Measurements from ENCODE around the gene TNFRSF9. TPM values are rescaled to one million over a fixed set of nuclear protein-coding genes. Genes with fewer than 3 reads are reported as not detected.

Gene TNFRSF9
- total RNA-seq, 4 donors from 2014 or later, result 0.48 TPM; not detected in 3

DNA sequence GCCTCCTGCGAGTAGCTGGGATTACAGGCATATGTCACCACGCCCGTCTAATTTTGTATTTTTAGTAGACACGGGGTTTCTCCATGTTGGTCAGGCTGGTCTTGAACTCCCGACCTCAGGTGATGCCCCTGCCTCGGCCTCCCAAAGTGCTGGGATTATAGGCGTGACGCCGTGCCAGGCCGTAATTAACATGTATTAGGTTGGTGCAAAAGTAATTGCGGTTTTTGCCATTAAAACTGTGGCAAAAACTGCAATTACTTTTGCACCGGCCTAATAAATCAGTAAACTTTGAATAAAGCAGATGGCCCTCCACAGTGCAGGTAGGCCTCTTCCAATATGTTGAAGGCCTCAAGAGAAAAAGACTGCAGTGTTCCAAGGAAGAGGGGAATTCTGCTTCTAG is 35.4 kb downstream of the TNFRSF9 start:
- WGBS, 2 donors (ENCODE audit: low coverage in 1 of 2), result 76 to 100% methylated on average over 1 to 12 of the region's 12 CpGs
- in situ Hi-C loops (cut with MboI; ENCODE audit: low pct_ligation_motif_present in 1 of 4, low pct_unique_long_range_greater_than_20kb in 1 of 4, low sequenced_read_pairs in 3 of 4) (loop anchor here in 3 of 4 donors (10.0 to 25.0 kb wide), 3 partner anchors 230 to 243 kb away; no protein-coding TSS in a partner anchor), intact Hi-C loops (cut with DNase I; ENCODE audit: low total_unique reads) (no loop called here)
- Histone ChIP-seq H3K36me3 (no peaks in the 10 kb centered on the region), H3K4me3 (no peak overlapping the region), H3K9me3 (no peaks in the 10 kb centered on the region), H3K27ac (no peak overlapping the region), H3K27me3 (no peaks in the 10 kb centered on the region), H3K4me1 (peaks cover 0 to 5% (median 3%) of the 10 kb centered on the region in 4 donors)
- no peak for TF ChIP-seq EP300 (IDR thresholded peaks at IDR 0.05; ENCODE audit: low read depth)
- TF ChIP-seq POLR2AphosphoS5 (IDR thresholded peaks at IDR 0.05), result no peak
- TF ChIP-seq, protein P1, sequence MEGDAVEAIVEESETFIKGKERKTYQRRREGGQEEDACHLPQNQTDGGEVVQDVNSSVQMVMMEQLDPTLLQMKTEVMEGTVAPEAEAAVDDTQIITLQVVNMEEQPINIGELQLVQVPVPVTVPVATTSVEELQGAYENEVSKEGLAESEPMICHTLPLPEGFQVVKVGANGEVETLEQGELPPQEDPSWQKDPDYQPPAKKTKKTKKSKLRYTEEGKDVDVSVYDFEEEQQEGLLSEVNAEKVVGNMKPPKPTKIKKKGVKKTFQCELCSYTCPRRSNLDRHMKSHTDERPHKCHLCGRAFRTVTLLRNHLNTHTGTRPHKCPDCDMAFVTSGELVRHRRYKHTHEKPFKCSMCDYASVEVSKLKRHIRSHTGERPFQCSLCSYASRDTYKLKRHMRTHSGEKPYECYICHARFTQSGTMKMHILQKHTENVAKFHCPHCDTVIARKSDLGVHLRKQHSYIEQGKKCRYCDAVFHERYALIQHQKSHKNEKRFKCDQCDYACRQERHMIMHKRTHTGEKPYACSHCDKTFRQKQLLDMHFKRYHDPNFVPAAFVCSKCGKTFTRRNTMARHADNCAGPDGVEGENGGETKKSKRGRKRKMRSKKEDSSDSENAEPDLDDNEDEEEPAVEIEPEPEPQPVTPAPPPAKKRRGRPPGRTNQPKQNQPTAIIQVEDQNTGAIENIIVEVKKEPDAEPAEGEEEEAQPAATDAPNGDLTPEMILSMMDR (IDR thresholded peaks at IDR 0.05), result no peak
- TF ChIP-seq POLR2A (IDR thresholded peaks at IDR 0.05), result no peak
- DNase-seq, result no peak

GRCh38 chr1:7902478-7903085 is 38.1 kb downstream of the TNFRSF9 start:
- no peak overlapping the region for H3K27ac ChIP-seq
- 21 to 67% methylated on average over 3 to 21 of the region's 21 CpGs for WGBS, 2 donors (ENCODE audit: low coverage in 1 of 2)
- in situ Hi-C loops (cut with MboI; ENCODE audit: low pct_ligation_motif_present in 1 of 4, low pct_unique_long_range_greater_than_20kb in 1 of 4, low sequenced_read_pairs in 3 of 4) (loop anchor here in 3 of 4 donors (10.0 to 25.0 kb wide), 3 partner anchors 228 to 240 kb away; no protein-coding TSS in a partner anchor), intact Hi-C loops (cut with DNase I; ENCODE audit: low total_unique reads) (no loop called here)
- H3K9me3 ChIP-seq, result no peaks in the 10 kb centered on the region
- no peaks in the 10 kb centered on the region for H3K27me3 ChIP-seq
- H3K4me1 ChIP-seq, result peaks cover 0 to 5% (median 3%) of the 10 kb centered on the region in 4 donors
- DNase-seq, result peak; percentile 54
- TF ChIP-seq, protein P1 (IDR thresholded peaks at IDR 0.05), result peak; percentile 72 to 75 (median 75)
- TF ChIP-seq POLR2AphosphoS5 (IDR thresholded peaks at IDR 0.05), result no peak
- H3K36me3 ChIP-seq, result no peaks in the 10 kb centered on the region
- peak overlapping the region in 1 of 4 donors; percentile 42 for H3K4me3 ChIP-seq

DNA sequence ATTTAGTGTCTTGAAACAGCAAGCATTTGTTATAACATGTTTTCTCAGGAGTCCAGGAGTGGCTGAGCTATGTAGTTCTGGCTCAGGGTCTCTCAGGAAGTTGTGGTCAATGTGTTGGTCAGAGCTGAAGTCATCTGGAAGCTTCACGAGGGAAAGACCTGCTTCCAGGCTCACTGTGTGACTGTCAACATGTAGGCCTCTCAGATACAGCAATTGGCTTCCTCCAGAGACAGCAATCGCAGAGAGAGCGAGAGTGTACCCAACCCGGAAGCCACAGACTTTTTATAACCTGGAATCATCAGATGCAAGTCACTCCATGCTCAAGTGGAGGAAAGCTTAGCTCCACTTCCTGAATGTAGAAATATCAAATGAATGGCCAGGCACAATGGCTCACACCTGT is 40.9 kb downstream of the TNFRSF9 start:
- in situ Hi-C loops (cut with MboI; ENCODE audit: low pct_ligation_motif_present in 1 of 4, low pct_unique_long_range_greater_than_20kb in 1 of 4, low sequenced_read_pairs in 3 of 4) (loop anchor here in 3 of 4 donors (10.0 to 25.0 kb wide), 3 partner anchors 225 to 237 kb away; no protein-coding TSS in a partner anchor), intact Hi-C loops (cut with DNase I; ENCODE audit: low total_unique reads) (loop anchor here (10.0 kb wide), 1 partner anchor 235 kb away; no protein-coding TSS in a partner anchor)
- no peak for DNase-seq
- TF ChIP-seq POLR2A (IDR thresholded peaks at IDR 0.05) (no peak), EP300 (IDR thresholded peaks at IDR 0.05; ENCODE audit: low read depth) (no peak), POLR2AphosphoS5 (IDR thresholded peaks at IDR 0.05) (no peak)
- TF ChIP-seq, protein P1 (IDR thresholded peaks at IDR 0.05), result no peak
- H3K27me3 ChIP-seq, result no peaks in the 10 kb centered on the region
- H3K9me3 ChIP-seq, result no peaks in the 10 kb centered on the region
- WGBS, 2 donors (ENCODE audit: low coverage in 1 of 2), result 73% methylated on average over 4 of the region's 4 CpGs; no CpG with 5 or more reads in 1 of the 2 donors
- H3K4me3 ChIP-seq, result no peak overlapping the region
- no peaks in the 10 kb centered on the region for H3K36me3 ChIP-seq
- H3K27ac ChIP-seq, result no peak overlapping the region
- H3K4me1 ChIP-seq, result peaks cover 0 to 5% (median 3%) of the 10 kb centered on the region in 4 donors

DNA sequence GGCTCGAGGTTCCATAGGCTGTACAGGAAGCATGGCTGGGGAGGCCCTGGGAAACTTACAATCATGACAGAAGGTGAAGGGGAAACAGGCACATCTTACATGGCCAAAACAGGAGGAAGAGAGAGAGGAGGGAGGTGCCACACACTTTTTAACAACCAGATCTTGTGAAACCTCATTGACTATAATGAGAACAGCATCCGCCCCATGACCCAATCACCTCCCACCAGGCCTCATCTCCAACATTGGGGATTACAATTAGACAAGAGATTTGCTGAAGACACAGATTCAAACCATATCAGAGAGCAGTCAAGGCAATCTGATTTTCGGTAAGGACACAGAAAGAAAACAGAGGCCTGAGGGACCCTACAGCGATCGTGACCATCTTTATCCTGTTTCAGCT is 41.7 kb downstream of the TNFRSF9 start:
- intact Hi-C loops (cut with DNase I; ENCODE audit: low total_unique reads) (loop anchor here (10.0 kb wide), 1 partner anchor 234 kb away; no protein-coding TSS in a partner anchor), in situ Hi-C loops (cut with MboI; ENCODE audit: low pct_ligation_motif_present in 1 of 4, low pct_unique_long_range_greater_than_20kb in 1 of 4, low sequenced_read_pairs in 3 of 4) (no loop called here)
- DNase-seq, result no peak
- H3K27ac ChIP-seq, result no peak overlapping the region
- 87 to 89% methylated on average over 3 to 5 of the region's 5 CpGs for WGBS, 2 donors (ENCODE audit: low coverage in 1 of 2)
- no peaks in the 10 kb centered on the region for H3K36me3 ChIP-seq
- H3K4me3 ChIP-seq, result no peak overlapping the region
- H3K4me1 ChIP-seq, result peaks cover 0 to 5% (median 3%) of the 10 kb centered on the region in 4 donors
- TF ChIP-seq POLR2AphosphoS5 (IDR thresholded peaks at IDR 0.05), result no peak
- no peaks in the 10 kb centered on the region for H3K27me3 ChIP-seq
- H3K9me3 ChIP-seq, result no peaks in the 10 kb centered on the region

Data from transverse colon (tissue), 4 donors.